ENCODE results near the gene INSM1.

- TF ChIP-seq CTCF (conservative IDR thresholded peaks at IDR 0.05 in 1 of 2, IDR thresholded peaks at IDR 0.05 in 1 of 2; ENCODE audit: low read depth in 1 of 2, low read length in 2 of 2) (no peak), EZH2 (IDR thresholded peaks at IDR 0.05; ENCODE audit: low read length, missing control alignments) (no peak)
Observed at GRCh38 chr20:20399531-20400500, 31.9 kb downstream of the INSM1 start.
